Mesodermal cell (in vitro differentiated cells): ENCODE measurements around the gene GPR156.

Experiments
- H3K27ac ChIP-seq: 2 replicates; pipeline ENCODE4 v1.7.0; 2013; ENCODE audit warnings: mild to moderate bottlenecking, low read depth, low read length, moderate library complexity; ENCODE audit not compliant: severe bottlenecking
- H3K36me3 ChIP-seq: 2 replicates; pipeline ENCODE4 v1.7.1; 2013; ENCODE audit warnings: mild to moderate bottlenecking, low read length, moderate library complexity; ENCODE audit not compliant: control insufficient read depth, insufficient read depth
- H3K4me1 ChIP-seq: one replicate; pipeline ENCODE4 v1.7.1; 2013; ENCODE audit warnings: mild to moderate bottlenecking, low read length; ENCODE audit not compliant: insufficient read depth, control insufficient read depth, poor library complexity, severe bottlenecking
- H3K4me3 ChIP-seq: 2 replicates; pipeline ENCODE4 v1.7.0; 2013; ENCODE audit warnings: low read length, control low read depth, mild to moderate bottlenecking; ENCODE audit not compliant: insufficient read depth, poor library complexity, severe bottlenecking; ENCODE audit errors: extremely low read depth
- H3K9me3 ChIP-seq: 2 replicates; pipeline ENCODE4 v1.7.1; 2013; ENCODE audit warnings: mild to moderate bottlenecking, low read length, moderate library complexity; ENCODE audit not compliant: control insufficient read depth
- WGBS, 2 experiments: methylation state at CpG; one replicate each; pipeline ENCODE4 v1.1.5; 2013; ENCODE audit warnings: missing lambda C conversion rate in 2 of 2; ENCODE audit not compliant: insufficient coverage in 2 of 2; 5-methylcytosine and 5-hydroxymethylcytosine counted together

GPR156 gene

GRCh38 chr3:120174811-120175539, 110.0 kb downstream of the GPR156 start:
- H3K36me3 ChIP-seq, result no peaks in the 10 kb centered on the region
- H3K27ac ChIP-seq, result no peak overlapping the region
- 100% methylated on average over 1 to 2 of the region's 3 CpGs for WGBS, 2 experiments
- no peak overlapping the region for H3K4me3 ChIP-seq
- H3K9me3 ChIP-seq, result no peaks in the 10 kb centered on the region
- peaks cover 25% of the 10 kb centered on the region for H3K4me1 ChIP-seq

DNA sequence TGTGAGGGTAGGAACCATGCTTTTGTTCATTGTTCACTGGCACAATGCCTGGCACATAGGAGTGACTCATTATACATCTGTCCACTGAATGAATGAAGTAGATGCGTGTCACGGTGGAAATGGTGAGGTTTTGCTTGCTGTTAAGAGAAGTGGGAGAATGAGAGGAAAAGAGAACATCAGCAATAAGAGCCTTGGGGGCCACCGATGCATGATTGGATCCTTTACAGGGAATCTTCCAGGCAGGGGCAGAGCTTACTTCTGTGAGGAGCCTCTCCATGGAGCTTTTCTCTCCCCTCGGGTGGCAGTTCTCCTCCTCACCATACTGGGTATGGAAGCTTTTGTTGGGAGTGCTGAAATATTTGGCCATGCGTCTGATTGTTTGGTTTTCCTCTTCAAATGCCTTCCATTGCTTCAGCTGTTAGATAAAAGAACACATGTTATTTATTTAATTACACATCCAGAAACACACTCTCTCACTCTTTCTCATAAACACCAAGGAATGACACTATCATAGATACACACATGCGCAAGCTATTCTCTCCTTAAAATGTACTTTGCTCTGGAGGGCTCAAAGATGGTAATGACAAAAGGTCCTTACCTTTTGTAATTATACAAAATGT, 111.9 kb downstream of the GPR156 start:
- Histone ChIP-seq H3K4me1 (peaks cover 25% of the 10 kb centered on the region), H3K9me3 (no peaks in the 10 kb centered on the region), H3K27ac (no peak overlapping the region), H3K36me3 (no peaks in the 10 kb centered on the region), H3K4me3 (no peak overlapping the region)
- 93% methylated on average over 3 of the region's 6 CpGs; no CpG with 5 or more reads in 1 of the 2 experiments for WGBS, 2 experiments

DNA sequence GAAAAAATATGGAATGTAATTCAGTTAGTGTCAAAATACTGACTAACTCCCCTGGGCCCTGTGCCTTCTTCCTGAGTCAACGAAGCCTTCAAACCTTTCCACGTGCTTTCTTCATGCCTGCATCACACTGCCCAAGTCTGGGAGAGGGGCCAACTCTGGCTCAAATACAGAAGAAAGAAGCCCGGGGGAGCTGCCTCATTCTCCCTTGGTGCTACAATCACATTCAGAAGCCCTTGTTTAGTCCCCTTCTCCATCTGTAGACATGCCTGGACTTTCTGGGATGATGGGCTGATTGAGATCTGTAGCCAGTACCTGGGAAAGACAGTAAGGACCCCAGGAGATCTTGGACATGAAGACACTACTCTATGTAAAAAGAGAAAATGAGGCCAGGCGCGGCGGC, 113.0 kb downstream of the GPR156 start:
- Histone ChIP-seq H3K4me1 (peaks cover 20% of the 10 kb centered on the region), H3K4me3 (no peak overlapping the region), H3K36me3 (no peaks in the 10 kb centered on the region), H3K9me3 (no peaks in the 10 kb centered on the region), H3K27ac (no peak overlapping the region)
- 73 to 75% methylated on average over 5 to 6 of the region's 6 CpGs for WGBS, 2 experiments

- Histone ChIP-seq H3K9me3 (no peaks in the 10 kb centered on the region), H3K27ac (no peak overlapping the region), H3K36me3 (no peaks in the 10 kb centered on the region), H3K4me1 (peaks cover 14% of the 10 kb centered on the region), H3K4me3 (no peak overlapping the region)
- WGBS, 2 experiments, result 94% methylated on average over 8 of the region's 8 CpGs
These were observed 113.7 kb downstream of the GPR156 start for GRCh38 chr3:120171134-120171873.

- Histone ChIP-seq H3K4me1 (peaks cover 6% of the 10 kb centered on the region), H3K27ac (no peak overlapping the region), H3K9me3 (no peaks in the 10 kb centered on the region), H3K36me3 (no peaks in the 10 kb centered on the region), H3K4me3 (no peak overlapping the region)
- 100% methylated on average over 1 of the region's 2 CpGs; no CpG with 5 or more reads in 1 of the 2 experiments for WGBS, 2 experiments
These were observed 114.8 kb downstream of the GPR156 start for GRCh38 chr3:120170223-120170622.

- H3K4me1 ChIP-seq, result peaks cover under 1% of the 10 kb centered on the region
- H3K27ac ChIP-seq, result no peak overlapping the region
- 88 to 90% methylated on average over 5 of the region's 5 CpGs for WGBS, 2 experiments
- no peak overlapping the region for H3K4me3 ChIP-seq
- H3K36me3 ChIP-seq, result no peaks in the 10 kb centered on the region
- no peaks in the 10 kb centered on the region for H3K9me3 ChIP-seq
These were observed 115.6 kb downstream of the GPR156 start for GRCh38 chr3:120169407-120169806.

DNA sequence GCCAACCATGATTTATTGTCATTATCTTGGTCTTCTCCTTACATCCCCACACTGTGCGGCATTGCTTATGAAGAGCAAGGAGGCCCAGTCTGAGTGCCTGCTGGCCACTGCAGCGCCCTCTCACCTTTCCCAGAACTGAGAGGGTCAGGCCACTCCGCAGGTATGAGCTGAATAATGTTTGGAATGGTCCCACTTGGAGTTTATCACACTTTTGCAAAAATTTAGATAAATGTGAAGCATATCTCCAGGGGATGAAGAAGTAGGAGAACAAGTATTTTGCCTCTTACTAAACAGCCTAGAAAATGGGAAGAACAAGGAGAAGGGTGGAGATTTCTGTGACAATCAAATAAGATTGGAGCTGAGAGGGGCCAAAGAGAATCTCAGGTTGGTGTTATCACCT, 116.4 kb downstream of the GPR156 start:
- Histone ChIP-seq H3K4me1 (no peaks in the 10 kb centered on the region), H3K36me3 (no peaks in the 10 kb centered on the region), H3K4me3 (no peak overlapping the region), H3K27ac (no peak overlapping the region), H3K9me3 (no peaks in the 10 kb centered on the region)
- 100% methylated on average over 2 of the region's 3 CpGs; no CpG with 5 or more reads in 1 of the 2 experiments for WGBS, 2 experiments

DNA sequence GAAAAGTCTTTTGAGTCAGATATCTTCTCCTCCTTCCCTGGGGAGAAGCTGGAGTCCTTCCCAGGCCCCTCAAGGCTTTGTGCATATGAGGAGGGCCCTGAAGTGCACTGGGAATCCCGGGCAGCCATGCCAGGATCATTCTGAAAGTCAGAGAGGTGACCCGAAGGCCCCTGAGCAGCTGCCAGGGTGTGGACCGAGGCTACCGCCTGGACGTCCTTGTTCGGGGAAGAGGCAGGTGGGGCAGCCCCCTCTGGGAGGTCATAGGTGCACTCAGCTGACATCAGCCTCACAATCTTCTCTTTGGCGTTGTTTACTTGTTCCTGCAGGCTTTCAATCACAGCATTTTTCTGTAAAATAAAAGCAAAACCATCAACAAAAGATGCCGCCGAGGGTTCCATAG, 117.0 kb downstream of the GPR156 start:
- H3K36me3 ChIP-seq, result no peaks in the 10 kb centered on the region
- no peaks in the 10 kb centered on the region for H3K9me3 ChIP-seq
- H3K4me3 ChIP-seq, result no peak overlapping the region
- H3K27ac ChIP-seq, result no peak overlapping the region
- WGBS, 2 experiments, result 90 to 98% methylated on average over 7 of the region's 9 CpGs
- no peaks in the 10 kb centered on the region for H3K4me1 ChIP-seq

- Histone ChIP-seq H3K27ac (no peak overlapping the region), H3K9me3 (no peaks in the 10 kb centered on the region), H3K36me3 (no peaks in the 10 kb centered on the region), H3K4me3 (no peak overlapping the region), H3K4me1 (no peaks in the 10 kb centered on the region)
- 81 to 95% methylated on average over 7 to 9 of the region's 10 CpGs for WGBS, 2 experiments
These were observed 117.5 kb downstream of the GPR156 start for GRCh38 chr3:120167488-120167887.

DNA sequence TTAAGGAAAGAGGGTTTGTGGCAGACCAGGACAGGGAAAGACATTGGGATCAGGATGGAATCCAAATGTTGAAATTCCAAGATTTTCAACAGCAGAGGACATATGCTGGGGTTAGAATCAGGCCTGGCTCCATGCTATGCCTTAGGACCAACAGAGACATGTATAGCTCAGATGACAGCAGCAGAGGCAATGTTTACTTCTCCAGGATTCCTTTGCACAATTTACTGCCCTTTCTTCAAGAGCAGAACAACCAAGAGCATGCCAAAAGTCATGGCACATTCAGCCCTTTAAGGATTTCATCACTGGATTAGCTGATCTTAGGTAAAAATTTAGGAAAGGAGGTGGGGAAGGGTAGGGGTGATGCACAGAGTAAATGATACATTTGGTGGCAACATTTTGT, 121.2 kb downstream of the GPR156 start:
- H3K27ac ChIP-seq, result no peak overlapping the region
- H3K9me3 ChIP-seq, result no peaks in the 10 kb centered on the region
- no peak overlapping the region for H3K4me3 ChIP-seq
- H3K4me1 ChIP-seq, result no peaks in the 10 kb centered on the region
- H3K36me3 ChIP-seq, result no peaks in the 10 kb centered on the region

DNA sequence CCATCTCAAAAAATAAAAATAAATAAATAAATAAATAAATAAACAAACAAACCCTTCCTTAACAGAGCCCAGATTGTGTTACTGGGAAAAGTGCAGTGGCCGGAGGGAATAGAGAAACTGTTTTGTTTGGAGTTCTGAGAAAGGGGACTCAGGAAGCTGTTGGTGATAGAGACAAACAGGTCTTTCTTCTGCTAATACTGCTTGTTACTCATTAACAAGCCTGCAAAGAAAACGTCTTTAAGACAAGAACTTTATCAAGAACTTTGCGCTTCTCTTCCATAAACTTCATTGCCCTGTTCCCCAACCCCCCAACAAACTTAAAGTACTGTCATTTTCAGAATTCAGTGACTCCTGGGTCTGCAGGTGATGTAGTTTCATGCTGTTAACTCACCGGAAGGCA, 122.0 kb downstream of the GPR156 start:
- no peak overlapping the region for H3K27ac ChIP-seq
- H3K4me3 ChIP-seq, result no peak overlapping the region
- no peaks in the 10 kb centered on the region for H3K4me1 ChIP-seq
- WGBS, 2 experiments, result 80 to 92% methylated on average over 2 of the region's 4 CpGs
- no peaks in the 10 kb centered on the region for H3K36me3 ChIP-seq
- H3K9me3 ChIP-seq, result no peaks in the 10 kb centered on the region
